CD4-positive, alpha-beta T cell treated with Interleukin-21 for 1 hour (primary cell): ENCODE results near the gene SLC24A3.

Source experiments
- DNase-seq: peaks from one replicate; pipeline ENCODE4 v3.0.0-alpha.2; 2020

Gene SLC24A3

GRCh38 chr20:19473922-19474286 lies 261.5 kb downstream of the SLC24A3 start:
- DNase-seq = no peak

DNA sequence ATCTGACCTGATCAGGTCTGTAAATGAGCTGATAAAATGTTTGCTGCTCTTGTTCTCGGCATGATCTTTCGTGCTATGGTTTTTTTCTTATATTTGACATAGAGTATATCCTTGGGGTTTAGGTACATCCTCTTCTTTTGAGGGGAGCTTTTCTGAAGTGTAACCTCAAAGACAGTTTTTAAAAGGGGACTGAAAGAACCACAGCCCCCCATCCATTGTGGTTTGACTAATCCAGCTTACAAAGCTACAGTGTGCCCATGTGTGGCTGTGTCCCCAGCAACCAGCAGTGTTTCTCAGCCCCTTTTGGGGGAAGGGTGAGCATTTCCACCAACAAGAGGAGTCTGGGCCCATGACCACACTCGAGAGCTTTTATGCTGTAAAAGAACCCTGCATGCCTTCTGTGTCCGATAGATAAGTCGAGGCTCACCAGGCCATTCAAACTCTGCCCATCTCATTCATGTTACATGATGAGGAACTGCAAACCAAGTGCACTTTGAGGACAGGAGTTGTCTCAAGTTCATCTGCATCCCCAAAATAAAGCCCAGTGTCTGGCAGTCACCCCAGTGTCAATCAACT lies 266.0 kb downstream of the SLC24A3 start:
- no peak for DNase-seq

GRCh38 chr20:19482726-19483125 lies 270.3 kb downstream of the SLC24A3 start:
- DNase-seq = no peak

GRCh38 chr20:19483309-19483708 lies 270.9 kb downstream of the SLC24A3 start:
- DNase-seq = no peak

- DNase-seq = no peak
Observed at GRCh38 chr20:19486446-19486845, 274.0 kb downstream of the SLC24A3 start.

GRCh38 chr20:19487420-19487819 lies 275.0 kb downstream of the SLC24A3 start:
- DNase-seq = no peak

DNA sequence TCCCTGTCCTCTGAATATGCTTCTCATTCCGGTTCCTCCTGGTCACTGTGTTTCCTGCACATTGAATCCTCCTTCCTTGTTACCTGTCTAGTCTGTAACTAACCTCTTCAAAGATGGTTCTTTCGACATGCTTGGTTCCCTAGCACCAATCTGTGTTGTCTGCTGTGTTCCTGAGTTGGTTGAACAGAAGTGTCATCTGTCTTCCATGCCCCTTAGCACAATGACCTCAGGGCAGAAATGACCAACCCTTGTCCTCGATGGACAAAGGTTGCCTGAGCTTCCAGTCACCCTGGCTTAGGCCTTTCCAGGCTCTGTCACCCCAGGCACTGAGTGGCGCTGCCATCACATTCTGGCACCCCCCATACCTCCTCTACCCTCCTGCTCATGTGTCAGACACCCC lies 278.8 kb downstream of the SLC24A3 start:
- no peak for DNase-seq

DNA sequence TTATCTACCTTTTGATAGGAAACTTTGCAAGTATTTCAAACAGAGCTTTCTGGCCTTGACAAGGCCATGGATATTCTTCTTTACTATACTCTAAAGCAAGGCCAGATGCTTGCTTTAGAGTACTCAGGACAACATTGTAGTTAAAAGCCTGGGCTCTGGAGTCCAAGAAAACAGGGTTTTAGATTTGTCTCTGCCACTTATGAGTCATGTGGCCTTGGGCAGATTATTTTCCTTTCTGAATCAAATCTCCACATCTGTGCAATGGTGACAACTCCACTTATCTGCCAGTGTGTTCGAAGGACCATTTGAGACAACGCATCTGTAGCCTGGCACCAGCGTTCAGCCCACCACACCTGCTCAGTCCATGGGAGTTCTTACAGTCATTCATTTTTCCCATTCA lies 279.7 kb downstream of the SLC24A3 start:
- DNase-seq = no peak

DNA sequence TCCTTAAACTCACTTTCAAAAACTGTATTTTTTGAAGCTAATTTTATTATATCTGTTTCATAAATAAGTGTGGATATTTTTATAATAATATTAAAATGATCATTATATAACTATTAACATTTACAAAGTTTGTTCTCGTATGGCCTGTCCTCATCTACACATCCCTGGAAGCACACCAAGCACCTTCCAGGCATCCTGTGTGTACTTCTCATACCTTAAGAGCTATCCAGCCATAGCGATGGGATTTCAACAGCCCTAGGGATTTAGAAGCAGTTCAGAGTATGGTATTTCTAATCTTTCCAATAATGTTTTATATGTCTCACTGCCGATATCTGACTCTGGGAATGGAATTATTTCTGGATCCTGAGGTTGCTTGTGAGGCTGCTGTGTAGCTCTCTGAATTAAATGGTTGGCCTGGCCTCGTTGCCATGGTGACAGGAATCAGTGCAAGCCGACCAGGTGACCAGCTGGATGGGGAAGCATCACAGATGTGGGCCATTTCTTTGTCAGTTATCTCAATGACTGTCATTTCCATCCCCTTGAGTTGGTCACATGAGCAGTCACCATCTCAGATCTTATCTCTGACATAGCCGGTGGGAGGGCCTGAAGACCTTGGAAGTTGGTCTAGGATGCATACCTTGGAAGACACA lies 280.4 kb downstream of the SLC24A3 start:
- no peak for DNase-seq

DNA sequence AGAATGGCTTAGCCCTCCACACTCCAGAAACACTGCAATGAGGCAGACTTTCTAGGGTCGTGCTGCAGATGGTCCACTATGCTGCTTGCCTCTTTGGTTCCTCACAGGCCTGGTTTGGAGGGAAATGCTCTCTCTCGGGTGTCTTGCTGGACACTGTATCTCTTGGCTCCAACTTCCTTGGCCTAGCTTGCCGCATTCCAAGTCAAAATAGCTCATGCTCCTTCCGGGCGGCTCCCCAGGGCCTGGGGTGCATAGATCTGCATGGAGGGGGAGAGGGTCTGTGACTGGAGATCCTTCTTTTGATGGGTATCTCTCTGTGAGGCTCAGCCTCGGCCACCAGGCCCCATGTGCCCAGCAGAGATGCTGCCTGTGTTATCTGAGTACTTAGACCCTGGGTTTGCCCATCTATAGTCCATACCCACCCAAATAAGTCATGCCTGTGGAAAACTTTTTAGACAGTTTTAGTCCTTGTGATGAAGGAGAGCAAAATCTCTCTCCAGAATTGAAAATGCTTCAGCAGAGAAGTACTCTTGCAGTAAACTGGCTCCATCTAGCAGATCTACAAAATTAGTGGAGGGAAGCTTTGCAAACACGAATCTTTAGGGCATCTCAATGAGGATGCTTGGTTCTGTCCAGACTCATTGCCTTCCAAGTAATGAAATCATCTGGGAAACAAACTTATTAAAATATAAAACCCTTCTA lies 281.5 kb downstream of the SLC24A3 start:
- no peak for DNase-seq

- no peak for DNase-seq
Observed at GRCh38 chr20:19495905-19496703, 283.7 kb downstream of the SLC24A3 start.

- no peak for DNase-seq
Observed at GRCh38 chr20:19497064-19497463, 284.6 kb downstream of the SLC24A3 start.

GRCh38 chr20:19498756-19499155 lies 286.3 kb downstream of the SLC24A3 start:
- DNase-seq = no peak

- no peak for DNase-seq
Observed at GRCh38 chr20:19501476-19502115, 289.2 kb downstream of the SLC24A3 start.

DNA sequence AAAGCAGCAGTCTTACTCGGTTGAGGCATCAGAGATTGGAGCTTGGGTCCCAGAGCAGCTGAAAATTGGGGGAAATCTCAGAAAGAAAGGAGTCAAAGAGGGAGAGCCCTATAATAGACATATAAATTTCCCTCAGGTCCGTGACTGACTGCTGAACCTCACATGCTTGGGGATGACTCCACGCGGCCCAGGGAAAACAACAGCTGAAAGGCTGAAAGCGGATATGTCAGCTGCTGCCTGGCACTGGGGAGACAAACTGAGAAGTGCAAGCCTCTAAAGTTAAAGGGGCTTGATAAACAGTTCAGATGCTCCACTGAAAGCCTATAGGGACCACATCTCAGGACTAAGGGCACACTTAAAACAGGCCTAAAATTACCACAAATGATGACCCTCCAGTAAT lies 289.7 kb downstream of the SLC24A3 start:
- DNase-seq = no peak

GRCh38 chr20:19504251-19504650 lies 291.8 kb downstream of the SLC24A3 start:
- DNase-seq = no peak

DNA sequence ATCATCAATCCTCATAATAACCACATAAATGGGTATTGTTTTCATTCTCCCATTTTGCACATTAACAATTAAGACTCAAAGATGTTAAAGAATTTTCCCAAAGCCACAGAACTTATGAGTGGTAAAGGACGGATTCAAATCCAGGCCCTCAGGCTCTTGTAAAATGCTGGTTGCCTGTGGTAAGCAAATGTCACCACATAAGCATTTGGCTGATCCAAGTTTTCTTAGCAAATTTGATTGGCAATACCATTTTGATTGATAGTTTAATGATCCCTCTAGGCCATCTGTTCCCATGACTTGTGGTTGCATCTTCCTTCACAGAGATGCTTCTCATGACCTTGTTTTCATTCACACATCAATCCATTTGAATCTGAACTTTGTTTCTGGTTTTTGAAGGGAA lies 293.6 kb downstream of the SLC24A3 start:
- no peak for DNase-seq

GRCh38 chr20:19508449-19508848 lies 296.0 kb downstream of the SLC24A3 start:
- DNase-seq = no peak

DNA sequence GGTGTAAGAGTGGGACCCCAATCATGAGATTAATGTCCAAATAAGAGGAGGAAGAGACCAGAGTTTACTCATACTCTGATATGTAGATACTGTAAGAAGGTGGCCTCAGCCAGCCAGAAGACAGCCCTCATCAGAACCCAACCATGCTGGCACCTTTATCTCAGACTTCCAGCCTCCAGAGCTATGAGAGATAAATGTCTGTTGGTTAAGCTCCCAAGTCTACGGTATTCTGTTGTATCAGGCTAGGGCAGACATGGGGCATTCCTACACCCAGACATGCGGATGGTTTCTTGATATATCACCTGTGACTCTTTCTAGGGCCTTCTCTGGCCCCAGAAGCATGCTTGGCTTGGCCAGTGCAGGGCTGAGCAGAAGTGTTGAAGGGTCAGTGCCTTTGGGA lies 298.2 kb downstream of the SLC24A3 start:
- no peak for DNase-seq

GRCh38 chr20:19511931-19512330 lies 299.5 kb downstream of the SLC24A3 start:
- DNase-seq = no peak

DNA sequence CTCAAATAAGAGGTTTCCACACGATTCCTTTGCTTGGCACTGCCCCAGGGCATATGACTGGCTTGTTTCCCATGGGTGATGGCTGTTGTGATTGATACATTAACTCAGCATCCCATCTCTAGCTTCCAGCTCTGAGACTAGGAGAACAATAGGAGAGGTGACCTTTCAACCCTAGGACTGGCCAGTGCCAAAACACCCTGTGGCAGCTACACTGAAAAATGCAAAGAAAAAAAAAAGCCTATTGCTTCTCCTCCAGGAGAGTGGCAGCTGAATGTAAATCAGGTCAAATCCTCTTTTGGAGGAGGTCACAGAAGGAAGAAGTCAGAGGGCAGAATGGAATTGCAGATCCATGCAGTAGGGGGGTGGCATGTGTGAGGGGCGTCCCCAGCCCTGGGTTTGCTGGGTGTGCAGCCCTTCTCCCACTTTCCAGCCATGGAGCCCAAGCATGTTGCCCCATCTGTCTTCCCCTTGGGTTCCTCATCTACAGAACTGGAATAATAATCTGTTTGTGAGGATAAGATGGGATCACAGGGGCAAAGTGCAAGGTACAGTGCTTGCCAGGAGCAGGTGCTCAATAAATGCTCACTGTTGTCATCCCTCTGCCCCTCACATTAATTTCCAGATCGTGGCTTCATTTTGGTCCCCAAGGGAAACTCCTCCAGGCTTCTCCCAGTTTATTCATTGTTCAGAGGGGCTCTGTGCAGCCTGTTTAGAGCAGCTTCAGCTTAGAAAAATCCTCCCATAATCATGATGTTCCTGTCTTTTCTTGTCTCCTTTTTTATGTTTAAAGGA lies 300.6 kb downstream of the SLC24A3 start:
- no peak for DNase-seq

GRCh38 chr20:19515074-19515473 lies 302.6 kb downstream of the SLC24A3 start:
- no peak for DNase-seq
